GM12891 (cell line): Measurements from ENCODE around the gene SIRPA.

Experiments used
- POLR2A ChIP-seq: IDR thresholded peaks from 2 replicates; pipeline ENCODE4 v1.6.1; 2011; ENCODE audit warnings: low read depth, low read length, control low read depth
- SPI1 ChIP-seq: IDR thresholded peaks from 2 replicates; pipeline ENCODE4 v1.6.1; 2011; ENCODE audit warnings: low read depth, low read length, control low read depth

- TF ChIP-seq SPI1 (no peak), POLR2A (no peak)
These were observed 1.3 kb upstream of the SIRPA start for GRCh38 chr20:1893721-1894470.
